Amniotic epithelial cell (primary cell): Measurements from ENCODE around the gene TMEM204.
A peak's percentile ranks its signal among the peaks of the same experiment; 100 is the strongest.

ENCODE experiments used
- DNase-seq: peaks from one replicate; pipeline ENCODE4 v3.0.0-alpha.2; 2010; ENCODE audit warnings: low read depth

TMEM204 gene

GRCh38 chr16:1533443-1533951 is at the start of gene TMEM204:
TSS of gene TMEM204 (plus strand) at chr16:1533666. CDS start at chr16:1534276, 610 bp downstream.
- DNase-seq: peak; percentile 61

- DNase-seq: no peak
Observed at GRCh38 chr16:1485847-1486496, 47.5 kb upstream of the TMEM204 start.

GRCh38 chr16:1486551-1487390 is 46.7 kb upstream of the TMEM204 start:
- no peak for DNase-seq

- DNase-seq: no peak
Observed at GRCh38 chr16:1487395-1488053, 45.9 kb upstream of the TMEM204 start.

- no peak for DNase-seq
Observed at GRCh38 chr16:1488054-1488601, 45.3 kb upstream of the TMEM204 start.

- DNase-seq: no peak
Observed at GRCh38 chr16:1488619-1489018, 44.8 kb upstream of the TMEM204 start, which contains the start of gene PTX4. TSS of gene PTX4 (minus strand) at chr16:1488944. CDS start at chr16:1488909, 35 bp downstream.

GRCh38 chr16:1489077-1489476 is 44.4 kb upstream of the TMEM204 start:
- DNase-seq: no peak

- DNase-seq: no peak
Observed at GRCh38 chr16:1491327-1491726, 42.1 kb upstream of the TMEM204 start.

- no peak for DNase-seq
Observed at GRCh38 chr16:1492082-1492922, 41.2 kb upstream of the TMEM204 start.

- DNase-seq: peak; percentile 69
Observed at GRCh38 chr16:1492923-1493745, 40.3 kb upstream of the TMEM204 start, which contains the start of gene TELO2. TSS of gene TELO2 (plus strand) at chr16:1493360. CDS start at chr16:1494282, 922 bp downstream.

- DNase-seq: no peak
Observed at GRCh38 chr16:1493746-1494094, 39.7 kb upstream of the TMEM204 start.

GRCh38 chr16:1494129-1494640 is 39.3 kb upstream of the TMEM204 start:
- peak; percentile 61 for DNase-seq

- no peak for DNase-seq
Observed at GRCh38 chr16:1494711-1495110, 38.8 kb upstream of the TMEM204 start.

- DNase-seq: no peak
Observed at GRCh38 chr16:1495211-1495888, 38.1 kb upstream of the TMEM204 start.

GRCh38 chr16:1495889-1496262 is 37.6 kb upstream of the TMEM204 start:
- no peak for DNase-seq

- DNase-seq: no peak
Observed at GRCh38 chr16:1496464-1496863, 37.0 kb upstream of the TMEM204 start.

- no peak for DNase-seq
Observed at GRCh38 chr16:1497014-1497598, 36.4 kb upstream of the TMEM204 start.

- no peak for DNase-seq
Observed at GRCh38 chr16:1498899-1499676, 34.4 kb upstream of the TMEM204 start.
